ENCODE measurements around the gene OPN3. TPM values are rescaled to one million over a fixed set of nuclear protein-coding genes. Genes with fewer than 3 reads are reported as not detected.

The OPN3 gene
- total RNA-seq, 1 donor = 14.0 TPM

- Histone ChIP-seq H3K9me3 (ENCODE audit: low read depth, low read length) (no peaks in the 10 kb centered on the region), H3K27me3 (ENCODE audit: insufficient read depth, low read length) (no peaks in the 10 kb centered on the region), H3K4me1 (ENCODE audit: insufficient read depth, low read length) (peaks cover 5% of the 10 kb centered on the region), H3K4me3 (ENCODE audit: low read length) (no peak overlapping the region)
Observed at GRCh38 chr1:241598249-241598648, 41.9 kb downstream of the OPN3 start.

DNA sequence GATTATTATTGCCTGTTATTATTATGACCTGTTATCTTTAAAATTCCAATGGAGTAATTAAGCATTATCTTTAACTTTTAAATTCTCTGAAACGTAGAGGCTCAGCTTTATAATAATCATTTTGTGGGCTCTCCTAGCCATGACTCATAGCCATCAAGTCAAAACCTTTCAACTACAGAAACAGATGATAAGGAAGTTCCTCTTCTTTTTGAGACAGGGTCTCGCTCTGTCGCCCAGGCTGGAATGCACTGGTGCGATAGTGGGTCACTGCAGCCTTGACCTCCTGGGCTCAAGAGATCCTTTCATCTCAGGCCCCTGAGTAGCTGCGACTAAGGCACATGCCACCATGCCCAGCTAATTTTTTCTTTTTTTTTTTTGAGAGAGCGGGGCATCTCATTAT lies 43.5 kb downstream of the OPN3 start:
- H3K9me3 ChIP-seq (ENCODE audit: low read depth, low read length) = no peaks in the 10 kb centered on the region
- peaks cover 5% of the 10 kb centered on the region for H3K4me1 ChIP-seq (ENCODE audit: insufficient read depth, low read length)
- no peak overlapping the region for H3K4me3 ChIP-seq (ENCODE audit: low read length)
- no peaks in the 10 kb centered on the region for H3K27me3 ChIP-seq (ENCODE audit: insufficient read depth, low read length)

DNA sequence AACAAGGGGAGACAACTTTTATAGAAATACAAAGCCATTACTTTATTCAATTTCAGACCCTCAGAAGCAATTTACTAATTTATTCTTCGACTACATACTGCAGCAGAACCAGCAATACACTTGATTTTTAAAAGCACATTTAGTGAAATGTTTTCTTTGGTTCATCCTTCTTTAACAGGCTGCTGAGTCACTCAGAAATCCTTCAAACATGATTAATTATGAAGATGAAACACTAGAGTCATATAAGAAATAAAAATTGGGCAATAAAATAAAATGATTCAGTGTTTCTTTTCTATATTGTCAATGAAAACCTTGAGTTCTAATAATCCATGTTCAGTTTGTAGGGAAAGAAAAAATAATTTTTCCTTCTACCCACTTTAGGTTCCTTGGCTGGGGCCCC lies 47.0 kb downstream of the OPN3 start:
- H3K4me3 ChIP-seq (ENCODE audit: low read length) = no peak overlapping the region
- H3K4me1 ChIP-seq (ENCODE audit: insufficient read depth, low read length) = no peaks in the 10 kb centered on the region
- H3K27me3 ChIP-seq (ENCODE audit: insufficient read depth, low read length) = no peaks in the 10 kb centered on the region
- H3K9me3 ChIP-seq (ENCODE audit: low read depth, low read length) = no peaks in the 10 kb centered on the region

GRCh38 chr1:241592273-241592958 lies 47.8 kb downstream of the OPN3 start:
- Histone ChIP-seq H3K27me3 (ENCODE audit: insufficient read depth, low read length) (no peaks in the 10 kb centered on the region), H3K4me1 (ENCODE audit: insufficient read depth, low read length) (no peaks in the 10 kb centered on the region), H3K4me3 (ENCODE audit: low read length) (no peak overlapping the region), H3K9me3 (ENCODE audit: low read depth, low read length) (no peaks in the 10 kb centered on the region)

- Histone ChIP-seq H3K4me1 (ENCODE audit: insufficient read depth, low read length) (no peaks in the 10 kb centered on the region), H3K9me3 (ENCODE audit: low read depth, low read length) (no peaks in the 10 kb centered on the region), H3K4me3 (ENCODE audit: low read length) (no peak overlapping the region), H3K27me3 (ENCODE audit: insufficient read depth, low read length) (no peaks in the 10 kb centered on the region)
Observed at GRCh38 chr1:241591736-241592135, 48.4 kb downstream of the OPN3 start.

GRCh38 chr1:241591317-241591716 lies 48.9 kb downstream of the OPN3 start:
- H3K4me1 ChIP-seq (ENCODE audit: insufficient read depth, low read length) = no peaks in the 10 kb centered on the region
- H3K9me3 ChIP-seq (ENCODE audit: low read depth, low read length) = no peaks in the 10 kb centered on the region
- H3K4me3 ChIP-seq (ENCODE audit: low read length) = no peak overlapping the region
- H3K27me3 ChIP-seq (ENCODE audit: insufficient read depth, low read length) = no peaks in the 10 kb centered on the region

- no peak overlapping the region for H3K4me3 ChIP-seq (ENCODE audit: low read length)
- H3K4me1 ChIP-seq (ENCODE audit: insufficient read depth, low read length) = no peaks in the 10 kb centered on the region
- no peaks in the 10 kb centered on the region for H3K27me3 ChIP-seq (ENCODE audit: insufficient read depth, low read length)
- H3K9me3 ChIP-seq (ENCODE audit: low read depth, low read length) = no peaks in the 10 kb centered on the region
Observed at GRCh38 chr1:241590719-241591118, 49.5 kb downstream of the OPN3 start.

- Histone ChIP-seq H3K4me1 (ENCODE audit: insufficient read depth, low read length) (no peaks in the 10 kb centered on the region), H3K27me3 (ENCODE audit: insufficient read depth, low read length) (no peaks in the 10 kb centered on the region), H3K4me3 (ENCODE audit: low read length) (no peak overlapping the region)
Observed at GRCh38 chr1:241589521-241589920, 50.6 kb downstream of the OPN3 start.

GRCh38 chr1:241586905-241587512 lies 53.2 kb downstream of the OPN3 start:
- no peaks in the 10 kb centered on the region for H3K27me3 ChIP-seq (ENCODE audit: insufficient read depth, low read length)
- no peaks in the 10 kb centered on the region for H3K4me1 ChIP-seq (ENCODE audit: insufficient read depth, low read length)
- H3K9me3 ChIP-seq (ENCODE audit: low read depth, low read length) = no peaks in the 10 kb centered on the region
- H3K4me3 ChIP-seq (ENCODE audit: low read length) = no peak overlapping the region

More at GRCh38 chr1:241589521-241589920, 50.6 kb downstream of the OPN3 start:
- no peaks in the 10 kb centered on the region for H3K9me3 ChIP-seq (ENCODE audit: low read depth, low read length)

DNA sequence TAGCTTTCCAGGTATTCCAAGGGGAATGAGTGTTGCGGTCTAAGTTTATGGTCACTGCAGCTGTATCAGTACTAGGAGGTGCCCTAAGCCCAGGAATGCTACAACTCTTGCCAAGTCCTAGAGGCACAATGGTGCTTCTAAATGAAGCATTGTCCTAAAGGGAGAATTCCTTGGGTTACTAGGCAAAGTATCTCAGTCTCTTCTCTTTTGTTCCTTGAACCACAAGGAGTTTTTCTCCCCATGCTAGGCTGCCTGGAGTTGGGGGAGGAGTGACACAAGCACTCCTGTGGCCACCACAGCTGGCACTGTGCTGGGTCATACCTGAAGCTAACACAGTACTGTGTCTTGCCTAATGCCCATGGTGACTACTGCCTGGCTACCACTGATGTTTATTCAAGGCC lies 57.2 kb downstream of the OPN3 start:
- Histone ChIP-seq H3K27me3 (ENCODE audit: insufficient read depth, low read length) (no peaks in the 10 kb centered on the region), H3K9me3 (ENCODE audit: low read depth, low read length) (no peaks in the 10 kb centered on the region), H3K4me1 (ENCODE audit: insufficient read depth, low read length) (no peaks in the 10 kb centered on the region), H3K4me3 (ENCODE audit: low read length) (no peak overlapping the region)

DNA sequence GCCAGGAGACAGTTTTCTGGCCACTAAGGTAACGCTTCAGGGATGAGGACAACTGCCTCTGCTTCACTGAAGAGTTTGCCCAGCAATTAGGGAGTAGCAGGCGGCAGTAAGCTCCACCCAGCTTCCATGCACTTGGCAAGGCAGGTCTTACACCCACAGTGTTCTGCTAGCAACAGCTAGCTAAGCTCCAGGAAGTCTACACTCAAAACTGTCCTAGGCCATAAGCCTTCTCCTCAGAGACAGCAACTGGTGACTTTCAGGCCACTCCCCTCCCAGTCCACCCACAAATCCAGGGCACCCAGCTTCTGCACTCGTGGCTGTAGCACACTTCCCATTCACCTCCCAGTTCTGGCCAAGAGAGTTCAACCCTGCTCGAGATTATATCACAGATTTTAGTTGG lies 60.7 kb downstream of the OPN3 start:
- Histone ChIP-seq H3K4me1 (ENCODE audit: insufficient read depth, low read length) (no peaks in the 10 kb centered on the region), H3K9me3 (ENCODE audit: low read depth, low read length) (peaks cover 14% of the 10 kb centered on the region), H3K4me3 (ENCODE audit: low read length) (no peak overlapping the region), H3K27me3 (ENCODE audit: insufficient read depth, low read length) (no peaks in the 10 kb centered on the region)

GRCh38 chr1:241574154-241574553 lies 66.0 kb downstream of the OPN3 start:
- no peak overlapping the region for H3K4me3 ChIP-seq (ENCODE audit: low read length)
- H3K27me3 ChIP-seq (ENCODE audit: insufficient read depth, low read length) = no peaks in the 10 kb centered on the region
- peaks cover 14% of the 10 kb centered on the region for H3K9me3 ChIP-seq (ENCODE audit: low read depth, low read length)
- no peaks in the 10 kb centered on the region for H3K4me1 ChIP-seq (ENCODE audit: insufficient read depth, low read length)

GRCh38 chr1:241569848-241570247 lies 70.3 kb downstream of the OPN3 start:
- no peaks in the 10 kb centered on the region for H3K27me3 ChIP-seq (ENCODE audit: insufficient read depth, low read length)
- no peaks in the 10 kb centered on the region for H3K4me1 ChIP-seq (ENCODE audit: insufficient read depth, low read length)
- no peak overlapping the region for H3K4me3 ChIP-seq (ENCODE audit: low read length)
- H3K9me3 ChIP-seq (ENCODE audit: low read depth, low read length) = no peaks in the 10 kb centered on the region

- Histone ChIP-seq H3K4me3 (ENCODE audit: low read length) (no peak overlapping the region), H3K9me3 (ENCODE audit: low read depth, low read length) (no peaks in the 10 kb centered on the region), H3K27me3 (ENCODE audit: insufficient read depth, low read length) (no peaks in the 10 kb centered on the region), H3K4me1 (ENCODE audit: insufficient read depth, low read length) (peaks cover 15% of the 10 kb centered on the region)
Observed at GRCh38 chr1:241560849-241561187, 79.4 kb downstream of the OPN3 start.

DNA sequence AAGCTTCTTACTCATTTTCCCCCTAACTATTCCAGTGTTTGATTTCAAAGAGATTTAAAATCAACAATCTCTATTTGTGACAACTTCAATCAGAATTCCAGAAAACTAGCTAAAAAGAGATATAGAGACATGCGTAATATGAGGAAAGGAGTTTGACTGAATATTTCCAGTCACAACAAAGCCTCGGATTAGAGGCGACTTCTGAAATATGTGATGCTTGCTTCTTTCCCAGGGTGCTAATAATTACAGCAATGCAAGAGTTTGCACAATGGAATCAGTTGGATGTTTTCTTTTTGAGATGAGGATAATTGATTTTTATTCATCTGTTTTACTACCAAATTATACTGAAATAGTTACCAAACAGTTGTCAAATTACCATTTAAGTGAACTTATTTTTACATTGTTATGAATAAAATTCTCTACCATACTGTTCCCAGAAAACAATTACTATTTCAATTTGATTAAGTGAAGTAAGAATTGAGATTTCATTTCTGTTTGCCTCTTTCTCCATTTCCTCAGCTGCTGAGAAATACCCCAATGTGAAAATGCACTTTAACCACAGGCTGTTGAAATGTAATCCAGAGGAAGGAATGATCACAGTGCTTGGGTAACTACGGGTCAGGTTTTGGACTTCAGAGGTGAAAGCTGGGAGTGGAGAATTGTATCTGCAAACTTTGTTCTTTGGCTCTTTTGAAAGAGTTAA lies 79.9 kb downstream of the OPN3 start:
- Histone ChIP-seq H3K4me1 (ENCODE audit: insufficient read depth, low read length) (peaks cover 15% of the 10 kb centered on the region), H3K9me3 (ENCODE audit: low read depth, low read length) (no peaks in the 10 kb centered on the region), H3K27me3 (ENCODE audit: insufficient read depth, low read length) (no peaks in the 10 kb centered on the region), H3K4me3 (ENCODE audit: low read length) (no peak overlapping the region)
